PC-9 (cell line): ENCODE results near the gene RPL32.

Experiments
- EZH2 ChIP-seq: fragments of 200-600 bp; sonication (generic); IDR thresholded peaks from 2 replicates; pipeline ENCODE4 v1.8.0; 2017; ENCODE audit warnings: antibody characterized with exemption, low read depth
- TF ChIP-seq, protein P1 (sequence below): fragments of 200-600 bp; sonication (generic); conservative IDR thresholded peaks from 2 replicates; pipeline ENCODE4 v1.6.1; 2017; ENCODE audit warnings: mixed run types, antibody characterized with exemption, mild to moderate bottlenecking, moderate library complexity

DNA sequence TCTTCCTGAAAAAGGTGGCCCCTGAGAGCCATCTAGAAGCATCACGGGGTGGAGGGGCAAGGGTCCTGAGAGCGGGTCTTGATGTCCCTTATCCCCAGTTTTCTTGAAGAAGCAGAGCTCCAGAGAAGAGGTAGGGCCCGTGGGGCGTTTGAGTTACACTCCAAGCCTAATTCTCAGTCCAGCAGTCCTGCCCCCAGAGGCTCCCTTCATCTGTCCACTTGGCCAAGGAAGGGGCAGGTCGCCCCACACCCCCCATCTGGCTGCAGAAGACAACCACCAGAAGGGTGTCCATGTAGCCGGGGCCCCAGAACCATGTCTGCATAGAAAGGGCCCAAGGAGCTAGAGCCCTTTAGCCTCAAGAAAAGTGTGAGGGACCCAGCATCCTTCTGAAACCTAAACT, 25.5 kb upstream of the RPL32 start:
- TF ChIP-seq, protein P1, sequence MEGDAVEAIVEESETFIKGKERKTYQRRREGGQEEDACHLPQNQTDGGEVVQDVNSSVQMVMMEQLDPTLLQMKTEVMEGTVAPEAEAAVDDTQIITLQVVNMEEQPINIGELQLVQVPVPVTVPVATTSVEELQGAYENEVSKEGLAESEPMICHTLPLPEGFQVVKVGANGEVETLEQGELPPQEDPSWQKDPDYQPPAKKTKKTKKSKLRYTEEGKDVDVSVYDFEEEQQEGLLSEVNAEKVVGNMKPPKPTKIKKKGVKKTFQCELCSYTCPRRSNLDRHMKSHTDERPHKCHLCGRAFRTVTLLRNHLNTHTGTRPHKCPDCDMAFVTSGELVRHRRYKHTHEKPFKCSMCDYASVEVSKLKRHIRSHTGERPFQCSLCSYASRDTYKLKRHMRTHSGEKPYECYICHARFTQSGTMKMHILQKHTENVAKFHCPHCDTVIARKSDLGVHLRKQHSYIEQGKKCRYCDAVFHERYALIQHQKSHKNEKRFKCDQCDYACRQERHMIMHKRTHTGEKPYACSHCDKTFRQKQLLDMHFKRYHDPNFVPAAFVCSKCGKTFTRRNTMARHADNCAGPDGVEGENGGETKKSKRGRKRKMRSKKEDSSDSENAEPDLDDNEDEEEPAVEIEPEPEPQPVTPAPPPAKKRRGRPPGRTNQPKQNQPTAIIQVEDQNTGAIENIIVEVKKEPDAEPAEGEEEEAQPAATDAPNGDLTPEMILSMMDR: no peak
- no peak for TF ChIP-seq EZH2
